OCI-LY1 (cell line): Measurements from ENCODE around the gene DACH1.

Source experiments
- EZH2 ChIP-seq: fragments of 200-600 bp; sonication (generic), shearing (Covaris generic); IDR thresholded peaks from 2 replicates; pipeline ENCODE4 v1.8.0; 2017; ENCODE audit warnings: borderline replicate concordance, mixed run types, mild to moderate bottlenecking, antibody characterized with exemption, low read length, moderate library complexity, mixed read lengths
- TF ChIP-seq, protein P1 (sequence below): fragments of 200-600 bp; sonication (generic), shearing (Covaris generic); IDR thresholded peaks from 2 replicates; pipeline ENCODE4 v1.5.1; 2017; ENCODE audit warnings: mild to moderate bottlenecking, antibody characterized with exemption, low read length, moderate library complexity, mixed read lengths

DNA sequence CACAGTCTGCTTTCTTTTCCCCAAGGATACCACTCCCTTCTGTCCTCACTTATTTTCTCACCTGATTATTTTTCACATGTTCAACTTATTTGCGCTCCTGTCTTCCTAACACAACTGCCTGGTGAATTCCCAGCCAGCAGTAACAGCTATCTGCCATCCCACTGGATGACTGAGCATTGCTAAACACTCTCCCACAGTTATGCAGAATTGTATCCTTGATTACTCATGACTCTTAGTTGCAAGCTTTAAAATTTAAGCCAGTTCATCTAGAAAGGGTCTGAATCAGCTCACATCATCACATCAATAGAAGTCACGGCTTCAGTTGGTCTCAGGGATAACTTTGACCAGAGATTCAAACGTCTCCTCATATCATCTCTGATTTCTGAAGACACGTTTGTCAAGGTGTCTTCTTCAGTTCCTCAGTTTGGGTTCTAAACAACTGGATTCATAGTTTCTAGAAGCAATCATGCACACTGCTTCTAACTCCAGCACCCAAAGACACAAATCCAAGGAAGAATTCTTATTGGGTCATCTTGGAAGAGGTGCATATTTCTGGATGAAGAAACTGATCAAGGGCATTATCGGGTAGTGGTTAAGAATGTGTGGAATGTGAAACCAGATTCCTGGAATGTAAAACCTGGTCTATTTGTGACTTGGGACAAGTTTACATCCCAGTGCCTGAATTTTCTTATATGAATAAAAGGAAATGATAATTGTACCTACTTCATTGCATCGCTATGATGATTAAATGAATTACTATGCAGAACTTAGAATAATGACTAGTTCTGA, 13.9 kb upstream of the DACH1 start:
- TF ChIP-seq, protein P1, sequence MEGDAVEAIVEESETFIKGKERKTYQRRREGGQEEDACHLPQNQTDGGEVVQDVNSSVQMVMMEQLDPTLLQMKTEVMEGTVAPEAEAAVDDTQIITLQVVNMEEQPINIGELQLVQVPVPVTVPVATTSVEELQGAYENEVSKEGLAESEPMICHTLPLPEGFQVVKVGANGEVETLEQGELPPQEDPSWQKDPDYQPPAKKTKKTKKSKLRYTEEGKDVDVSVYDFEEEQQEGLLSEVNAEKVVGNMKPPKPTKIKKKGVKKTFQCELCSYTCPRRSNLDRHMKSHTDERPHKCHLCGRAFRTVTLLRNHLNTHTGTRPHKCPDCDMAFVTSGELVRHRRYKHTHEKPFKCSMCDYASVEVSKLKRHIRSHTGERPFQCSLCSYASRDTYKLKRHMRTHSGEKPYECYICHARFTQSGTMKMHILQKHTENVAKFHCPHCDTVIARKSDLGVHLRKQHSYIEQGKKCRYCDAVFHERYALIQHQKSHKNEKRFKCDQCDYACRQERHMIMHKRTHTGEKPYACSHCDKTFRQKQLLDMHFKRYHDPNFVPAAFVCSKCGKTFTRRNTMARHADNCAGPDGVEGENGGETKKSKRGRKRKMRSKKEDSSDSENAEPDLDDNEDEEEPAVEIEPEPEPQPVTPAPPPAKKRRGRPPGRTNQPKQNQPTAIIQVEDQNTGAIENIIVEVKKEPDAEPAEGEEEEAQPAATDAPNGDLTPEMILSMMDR = no peak
- no peak for TF ChIP-seq EZH2
